ENCODE measurements around the gene RDH12.

The RDH12 gene

DNA sequence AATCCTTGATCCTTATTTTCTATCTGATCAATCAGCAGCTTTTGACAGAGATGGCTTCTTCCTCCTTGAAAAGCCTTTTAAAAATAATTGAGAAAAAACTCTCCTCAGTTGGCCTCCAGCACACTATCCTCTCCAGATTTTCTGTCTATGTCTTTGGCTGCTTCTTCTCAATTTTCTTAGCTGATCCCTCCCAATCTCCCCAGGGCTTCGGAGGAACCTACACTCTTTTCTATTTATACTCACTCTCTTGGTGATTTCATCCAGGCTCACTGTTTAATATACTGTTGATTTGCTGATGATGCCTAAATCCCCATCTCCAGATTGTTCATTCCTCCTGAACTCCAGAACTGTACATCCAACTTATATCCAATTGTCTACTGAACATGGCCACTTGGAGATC, 54.8 kb downstream of the RDH12 start:
- DNase-seq = no peak

DNA sequence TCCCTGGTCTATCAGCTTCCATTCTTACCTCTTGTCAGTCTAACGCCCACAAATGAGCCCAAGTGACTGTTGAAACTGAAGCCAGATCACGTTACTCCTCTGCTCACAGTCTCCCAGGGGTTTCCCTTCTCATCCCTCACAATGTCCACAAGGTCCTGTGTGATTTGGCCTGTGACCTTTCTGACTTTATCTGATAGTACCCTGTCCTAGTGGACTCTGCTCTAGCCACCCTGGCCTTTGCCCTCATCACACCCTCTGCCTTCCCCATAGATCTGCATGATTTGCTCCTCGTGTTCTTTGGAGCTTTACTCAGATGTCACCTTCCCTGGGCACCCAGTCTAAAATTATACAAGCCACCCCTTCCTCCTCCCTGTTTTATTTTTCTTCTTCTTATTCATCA, 55.5 kb downstream of the RDH12 start:
- DNase-seq = no peak

DNA sequence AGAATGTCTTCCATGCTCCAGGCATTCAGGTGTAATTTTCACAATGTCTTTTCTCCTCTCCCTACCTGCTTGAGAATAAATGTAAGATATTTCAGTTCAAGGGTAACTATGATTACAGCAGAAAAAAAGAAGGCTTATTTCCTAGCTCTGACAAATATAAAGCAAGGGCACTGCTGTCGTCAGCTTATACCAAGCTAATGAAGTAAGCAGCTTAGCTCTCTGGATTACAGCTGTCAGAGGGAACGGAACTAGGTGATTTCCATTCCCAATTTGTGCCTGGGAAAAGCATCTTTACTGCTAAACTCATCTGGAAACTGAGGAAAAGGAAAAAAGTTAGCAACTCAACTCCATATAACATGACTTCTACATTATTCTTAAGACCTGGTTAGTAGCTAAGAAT, 58.2 kb downstream of the RDH12 start:
- no peak for DNase-seq

DNA sequence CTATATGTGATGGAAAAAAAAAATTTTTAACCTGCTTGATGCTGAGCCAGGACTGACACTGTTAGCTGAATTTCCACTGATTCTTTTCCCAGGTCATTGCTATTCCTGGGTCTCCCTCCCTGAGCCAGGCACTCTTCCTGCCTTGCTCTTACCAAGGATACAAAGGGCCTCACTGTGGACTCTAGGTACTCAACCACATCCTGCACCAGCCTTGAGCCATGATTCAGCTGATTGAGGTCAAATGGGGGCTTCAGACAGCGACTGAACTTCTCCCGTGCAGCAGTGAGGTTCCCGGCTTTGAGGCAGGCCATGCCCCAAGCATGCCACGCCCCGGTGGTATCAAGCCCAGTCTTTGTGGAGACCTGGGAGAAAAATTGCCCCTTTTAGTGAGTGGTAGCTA, 60.4 kb downstream of the RDH12 start:
- DNase-seq = no peak

DNA sequence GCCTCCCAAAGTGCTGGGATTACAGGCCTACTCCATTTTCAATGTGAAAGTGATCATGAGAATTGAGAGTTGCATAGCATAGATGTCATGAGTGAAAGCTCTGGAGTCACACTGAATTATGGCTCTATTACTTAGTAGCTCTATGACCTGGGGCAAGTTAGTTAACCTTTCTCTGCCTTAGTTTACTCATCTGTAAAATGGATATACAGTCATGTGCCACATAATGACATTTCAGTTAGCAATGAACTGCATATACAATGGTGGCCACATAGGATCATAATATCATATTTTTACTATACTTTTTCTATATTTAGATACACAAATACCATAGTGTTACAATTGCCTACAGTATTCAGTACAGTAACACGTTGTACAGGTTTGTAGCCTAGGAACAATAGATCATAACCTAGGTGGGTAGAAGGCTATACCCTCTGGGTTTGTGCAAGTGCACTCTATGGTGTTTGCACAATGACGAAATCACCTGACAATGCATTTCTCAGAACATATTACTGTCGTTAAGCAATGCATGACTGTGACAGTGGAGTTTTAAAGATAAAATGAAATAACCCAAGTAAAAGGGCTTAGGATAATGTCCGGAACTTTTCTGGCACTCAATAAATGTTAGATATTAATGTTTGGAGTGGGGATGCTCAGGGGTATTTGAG, 61.6 kb downstream of the RDH12 start:
- DNase-seq = no peak

DNA sequence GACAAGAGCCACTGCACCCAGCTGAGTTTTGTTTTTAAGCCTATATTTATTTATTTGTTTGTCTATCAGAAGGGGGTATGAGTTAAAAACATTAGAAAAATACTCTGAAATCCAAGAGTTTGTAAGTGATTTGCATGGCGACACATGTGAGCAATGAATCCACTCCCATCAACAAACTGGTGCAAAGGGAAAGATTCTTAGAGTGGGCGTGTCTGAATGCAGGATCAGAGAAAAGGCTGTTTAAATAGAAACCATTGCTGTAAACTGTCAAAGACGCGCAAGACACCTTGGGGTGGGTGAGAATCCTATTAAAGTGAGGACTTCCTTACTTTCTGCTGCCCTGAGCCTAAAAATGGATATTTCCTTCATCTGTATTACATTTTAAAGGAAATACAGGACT, 62.8 kb downstream of the RDH12 start:
- no peak for DNase-seq

DNA sequence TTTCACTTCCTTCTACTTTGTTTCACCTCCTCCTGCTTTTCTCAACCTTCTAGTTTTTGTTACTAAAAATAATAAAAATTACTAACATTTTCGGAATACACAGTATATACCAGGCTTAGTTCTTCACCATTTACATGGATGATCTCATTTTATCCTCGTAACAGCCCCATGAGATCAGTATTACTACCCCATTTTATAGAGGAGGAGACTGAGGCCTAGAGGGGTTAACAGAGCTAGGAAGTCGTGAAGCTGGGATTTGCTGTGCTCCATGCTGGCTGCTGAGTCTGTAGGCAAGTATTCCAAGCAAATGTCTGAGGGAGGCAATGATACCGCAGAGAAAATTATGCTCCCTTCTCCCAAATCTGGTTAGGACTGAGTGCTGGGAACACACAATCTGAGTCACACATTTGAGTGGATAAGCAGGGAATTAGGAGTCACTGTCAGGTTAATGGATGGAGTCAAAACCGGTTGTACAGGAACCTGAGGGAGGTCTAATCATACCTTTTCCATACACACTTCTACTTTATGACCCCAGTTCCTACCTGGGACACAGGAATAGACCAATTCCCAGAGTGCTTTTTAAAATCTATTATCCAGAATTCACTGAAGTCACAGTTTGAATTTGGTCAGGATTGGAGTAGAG, 63.6 kb downstream of the RDH12 start:
- DNase-seq = no peak

DNA sequence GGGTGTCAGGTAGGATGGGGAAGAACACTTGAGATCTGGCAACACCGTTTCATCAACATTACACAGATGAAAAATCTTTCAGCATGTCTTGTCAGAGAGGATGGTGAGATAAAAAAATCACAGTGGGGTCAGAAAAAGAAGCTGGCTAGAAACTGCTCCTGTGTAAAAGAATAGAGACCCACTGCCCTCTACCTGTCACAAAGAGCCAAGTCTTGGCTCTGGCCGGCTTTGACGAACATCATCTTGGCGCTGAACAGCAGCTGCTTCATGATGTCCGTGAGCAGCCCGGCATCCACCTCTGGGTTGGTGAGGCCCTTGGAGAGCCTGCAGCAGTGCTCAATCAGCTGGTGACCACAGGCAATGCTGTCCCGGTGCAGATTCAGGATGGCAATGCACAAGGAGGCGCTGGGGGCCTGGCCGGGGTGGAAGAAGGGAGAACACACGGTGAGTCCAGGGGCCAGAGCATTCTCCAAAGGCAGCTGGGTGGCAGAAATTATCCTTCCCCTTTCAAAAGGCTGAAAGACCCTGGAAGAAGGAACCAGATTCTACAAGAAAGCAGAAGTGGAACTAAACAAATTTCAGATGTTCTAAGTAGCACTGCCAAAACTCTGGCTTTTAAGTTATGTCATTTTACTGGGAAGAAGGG, 64.5 kb downstream of the RDH12 start:
- no peak for DNase-seq

DNA sequence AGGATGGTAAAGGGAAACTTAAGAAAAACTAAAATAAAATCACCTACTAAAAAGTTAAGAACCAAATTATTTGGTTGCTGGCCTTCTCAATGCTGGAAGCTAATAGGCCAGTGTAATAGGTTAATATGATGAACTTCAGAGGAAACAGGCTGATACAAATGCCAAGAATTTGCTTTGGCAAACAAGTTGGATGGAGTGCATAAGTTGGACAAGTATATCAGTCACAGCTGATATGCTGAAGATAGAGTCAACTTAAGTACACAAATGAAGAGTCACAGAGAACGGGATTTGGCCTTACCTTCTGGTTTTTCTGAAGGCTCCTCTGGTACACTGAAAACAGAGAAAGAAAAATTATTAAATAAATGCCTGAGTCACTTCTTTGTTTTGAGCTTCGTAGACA, 66.5 kb downstream of the RDH12 start:
- DNase-seq = no peak

DNA sequence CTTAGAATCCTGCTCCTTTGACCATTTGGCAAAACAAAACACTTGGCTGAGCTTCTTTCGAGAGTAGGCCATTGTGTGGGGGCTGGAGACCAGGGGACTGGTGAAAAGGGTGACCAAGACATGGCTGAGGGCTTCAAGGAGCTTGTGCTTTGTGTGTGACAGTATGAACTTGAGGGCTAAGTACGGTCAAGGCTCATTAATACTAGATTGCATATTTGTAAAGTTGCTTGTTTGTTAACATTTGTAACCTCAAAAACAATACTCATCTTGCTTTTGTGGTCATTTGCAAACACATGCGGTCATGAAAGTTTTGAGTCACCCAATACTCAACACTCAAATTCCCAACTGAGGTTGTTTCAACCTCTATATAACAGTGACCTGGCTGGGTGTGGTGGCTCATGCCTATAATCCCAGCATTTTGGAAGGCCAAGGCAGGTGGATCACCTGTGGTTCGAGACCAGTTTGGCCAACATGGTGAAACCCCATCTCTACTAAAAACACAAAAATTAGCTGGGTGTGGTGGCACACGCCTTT, 72.2 kb downstream of the RDH12 start:
- peak; percentile 43 for DNase-seq

DNA sequence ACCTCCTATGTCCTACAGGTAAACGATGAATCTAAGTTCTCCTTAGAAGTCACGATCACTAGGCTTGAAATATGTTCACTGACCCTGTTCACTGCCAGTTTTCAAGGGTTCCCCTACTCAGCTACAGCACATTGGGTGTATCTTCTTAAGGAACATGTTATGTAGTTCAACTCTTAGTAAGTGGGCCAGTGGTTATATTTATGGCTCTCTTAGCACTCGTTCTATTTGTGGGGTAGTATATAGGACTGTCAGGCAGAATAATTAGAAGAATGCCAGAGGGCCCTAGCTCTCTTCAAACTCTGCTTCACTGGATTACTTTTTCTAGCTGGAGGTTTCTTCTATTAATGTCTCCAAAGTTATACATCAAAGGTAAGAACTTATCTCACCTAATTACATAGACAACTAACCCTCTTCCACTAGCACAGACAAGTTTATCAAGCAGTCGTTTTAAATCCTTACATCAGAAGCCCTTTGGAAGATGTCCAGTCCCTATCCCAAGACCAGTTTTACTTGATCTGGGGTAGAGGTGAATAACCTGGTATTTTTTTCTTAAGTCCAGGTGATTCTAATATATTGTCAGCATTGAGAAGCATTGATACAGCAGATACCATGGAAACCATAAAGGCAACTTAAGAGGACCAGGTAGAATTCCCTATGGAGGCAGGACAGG, 75.1 kb downstream of the RDH12 start:
- DNase-seq = no peak

DNA sequence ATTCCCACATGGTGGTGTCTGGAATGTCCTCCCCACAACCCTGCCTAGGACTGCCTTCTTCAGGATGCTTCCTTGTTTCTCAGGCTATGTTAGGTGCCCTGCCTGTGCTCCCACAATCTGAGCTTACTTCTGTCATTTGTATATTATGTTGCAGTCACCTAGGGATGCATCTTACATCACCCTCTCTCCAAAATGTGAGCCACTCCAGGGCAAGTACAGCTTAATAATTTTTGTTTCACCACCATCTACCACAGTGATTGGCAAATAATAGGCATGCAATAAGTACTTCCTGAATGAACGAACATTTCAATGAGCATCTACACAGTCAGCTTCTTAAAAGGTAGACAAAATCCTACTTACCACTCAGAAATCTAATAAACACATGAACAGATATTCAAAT, 77.1 kb downstream of the RDH12 start:
- DNase-seq = no peak

DNA sequence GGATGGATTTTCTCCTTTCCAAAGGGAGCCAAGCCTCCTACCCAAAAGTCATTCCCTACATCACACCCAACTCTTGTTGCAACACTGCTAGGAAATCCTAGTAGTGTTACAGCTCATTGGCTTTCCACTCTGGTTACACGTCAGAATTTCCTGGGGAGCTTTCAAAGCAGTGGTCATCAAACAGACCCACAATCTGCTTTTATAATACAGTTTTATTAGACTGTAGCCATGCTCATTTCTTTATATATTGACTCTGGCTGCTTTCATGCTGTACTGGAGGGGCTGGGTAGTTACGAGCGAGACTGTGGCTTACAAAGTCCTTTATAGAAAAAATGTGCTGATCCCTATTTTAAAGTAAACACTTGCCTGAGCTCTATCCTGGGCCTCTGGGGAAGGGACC, 80.4 kb downstream of the RDH12 start:
- no peak for DNase-seq

All from DMS79 (cell line).